GM12801 (cell line): ENCODE results near the gene CCNC.

Experiments
- CTCF ChIP-seq: IDR thresholded peaks from one replicate; pipeline ENCODE4 v1.5.1; 2011; ENCODE audit warnings: control low read depth; ENCODE audit not compliant: insufficient read length; ENCODE audit errors: extremely low read depth

CCNC gene

DNA sequence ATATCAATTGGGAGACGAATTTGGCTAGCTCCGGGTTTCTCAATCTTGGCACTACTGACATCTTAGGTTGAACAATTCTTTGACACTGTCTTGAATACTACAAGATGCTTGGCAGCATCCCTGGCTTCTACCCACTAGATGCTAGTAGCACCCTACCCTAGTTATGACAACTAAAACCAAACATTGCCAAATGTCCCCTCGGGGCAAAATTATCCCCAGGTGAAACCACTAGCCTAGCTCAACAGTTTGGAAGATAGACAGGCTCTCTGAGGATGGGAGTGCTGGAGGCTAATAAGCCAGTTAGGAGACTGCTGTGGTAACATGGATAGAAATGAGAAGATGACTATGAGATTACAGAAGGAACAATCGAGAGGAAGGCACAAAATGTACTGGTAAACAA is 20.9 kb downstream of the CCNC start:
- no peak for TF ChIP-seq CTCF

- no peak for TF ChIP-seq CTCF
Measured at GRCh38 chr6:99545442-99545841, 23.0 kb downstream of the CCNC start.

- TF ChIP-seq CTCF: no peak
Measured at GRCh38 chr6:99543968-99544367, 24.5 kb downstream of the CCNC start.

DNA sequence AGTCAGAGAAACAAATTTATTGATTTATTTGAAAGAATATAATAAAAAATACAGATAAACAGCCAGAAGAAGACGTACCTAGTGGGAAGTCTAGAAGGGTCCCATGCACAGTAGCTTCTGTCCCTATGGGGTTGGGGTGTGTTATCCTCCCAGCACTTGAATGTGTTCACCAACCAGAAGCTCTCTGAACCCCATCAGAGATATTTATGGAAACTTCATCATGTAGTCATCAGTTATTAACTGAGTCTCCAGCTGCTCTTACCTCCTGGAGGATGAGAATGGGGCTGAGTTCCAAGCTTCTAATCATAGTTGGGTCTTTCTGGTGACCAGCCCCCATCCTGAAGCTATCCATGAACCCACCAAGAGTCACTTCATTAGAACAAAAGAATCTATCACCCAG is 37.8 kb downstream of the CCNC start:
- no peak for TF ChIP-seq CTCF

GRCh38 chr6:99522531-99522930 is 45.9 kb downstream of the CCNC start:
- TF ChIP-seq CTCF: no peak

GRCh38 chr6:99521633-99522151 is 46.8 kb downstream of the CCNC start:
- no peak for TF ChIP-seq CTCF

GRCh38 chr6:99520855-99521632 is 47.4 kb downstream of the CCNC start:
- TF ChIP-seq CTCF: no peak

- no peak for TF ChIP-seq CTCF
Measured at GRCh38 chr6:99519446-99519845, 49.0 kb downstream of the CCNC start.
